Gastrocnemius medialis (tissue), 4 donors: ENCODE data around the gene SPEM2.
A peak's percentile ranks its signal among the peaks of the same experiment; 100 is the strongest.

Experiments
- CTCF ChIP-seq, 5 experiments: fragments of 450-650 bp in 3 of 5; fragments of 200-600 bp in 2 of 5; sonication (generic) in 2 of 5; IDR thresholded peaks in 4 of 5; conservative IDR thresholded peaks in 1 of 5; 1 replicate in 4 of 5; 2 replicates in 1 of 5; pipeline ENCODE4 v1.5.1; 2016 to 2019; ENCODE audit warnings: antibody characterized with exemption in 5 of 5, mild to moderate bottlenecking in 3 of 5, moderate library complexity in 3 of 5
- POLR2A ChIP-seq, 2 donors: fragments of 450-650 bp; IDR thresholded peaks; one replicate each; pipeline ENCODE4 v1.6.1; 2017; ENCODE audit warnings: antibody characterized with exemption in 2 of 2, mild to moderate bottlenecking in 2 of 2, moderate library complexity in 2 of 2

GRCh38 chr17:7437950-7438614 lies 12.7 kb downstream of the SPEM2 start:
- TF ChIP-seq POLR2A (IDR thresholded peaks at IDR 0.05) (peak in 1 of 2 donors; percentile 45), CTCF (IDR thresholded peaks at IDR 0.05 in 4 of 5, conservative IDR thresholded peaks at IDR 0.05 in 1 of 5) (no peak)
